Cardiac muscle cell (in vitro differentiated cells and primary cell): Measurements from ENCODE around the gene LRFN4. TPM values are rescaled to one million over a fixed set of nuclear protein-coding genes. Genes with fewer than 3 reads are reported as not detected.

Experiments
- DNase-seq, 2 donors: peaks; one replicate each; pipeline versions ENCODE4 v3.0.0 to v3.0.0-alpha.2; 2010 to 2017; ENCODE audit warnings: low read depth in 1 of 2, low spot score in 1 of 2
- H3K27ac ChIP-seq: fragments of 200-600 bp; sonication (generic); 2 replicates; pipeline ENCODE4 v1.5.1; 2016
- H3K27me3 ChIP-seq: fragments of 200-600 bp; sonication (generic); 2 replicates; pipeline ENCODE4 v1.6.0; 2016; ENCODE audit warnings: control low read depth
- H3K36me3 ChIP-seq: fragments of 200-600 bp; sonication (generic); 2 replicates; pipeline ENCODE4 v1.5.1; 2016; ENCODE audit warnings: control low read depth
- H3K4me1 ChIP-seq: fragments of 200-600 bp; sonication (generic); 2 replicates; pipeline ENCODE4 v1.8.1; 2017; ENCODE audit warnings: low read depth, mild to moderate bottlenecking, mixed run types
- H3K4me3 ChIP-seq: fragments of 200-600 bp; sonication (generic); 2 replicates; pipeline ENCODE4 v1.5.1; 2016; ENCODE audit warnings: mild to moderate bottlenecking
- H3K9me3 ChIP-seq: fragments of 200-600 bp; sonication (generic); 2 replicates; pipeline ENCODE4 v1.5.1; 2017; ENCODE audit warnings: low read depth, mild to moderate bottlenecking, control low read depth
- polyA plus RNA-seq: library from polyadenylated mRNA; unstranded; fragments of >200 nt; fragmentation: Nextera tagmentation; extraction: Ambion mirVana; gene quantifications from 2 replicates; pipeline ENCODE4 v1.2.1, GENCODE V29; 2016
- total RNA-seq: library from RNA; depleted of rRNA; stranded (reverse); fragments of >200 nt; gene quantifications from 2 replicates; pipeline ENCODE4 v1.2.3, GENCODE V29; 2016
- TF ChIP-seq, protein P1 (sequence below): IDR thresholded peaks from 2 replicates; pipeline ENCODE4 v1.5.1; 2012; ENCODE audit warnings: low read depth, mild to moderate bottlenecking, low read length

The LRFN4 gene
- total and polyA plus RNA-seq, 2 experiments from 2014 or later: 41.6 to 50.4 TPM

DNA sequence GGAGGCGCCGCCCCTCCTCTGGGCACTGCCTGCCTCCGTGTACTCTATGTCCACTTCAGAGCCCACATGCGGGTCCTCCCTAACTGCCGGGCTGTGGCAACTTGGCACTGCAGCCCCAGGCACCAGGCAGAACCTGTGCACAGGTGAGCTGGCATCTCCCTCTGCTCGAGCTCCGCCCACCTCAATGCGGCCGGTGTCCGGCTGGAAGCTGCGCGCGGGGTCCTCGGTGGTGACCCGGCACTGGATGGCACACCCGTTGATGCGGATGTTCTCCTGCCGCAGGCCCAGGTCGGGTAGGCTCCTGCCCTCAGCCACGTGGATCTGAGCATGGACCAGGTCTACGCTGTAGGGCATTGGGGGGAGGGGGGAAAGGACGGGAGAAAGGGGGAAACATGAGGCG, 9.1 kb downstream of the LRFN4 start:
- Histone ChIP-seq H3K27ac (no peak overlapping the region), H3K9me3 (no peaks in the 10 kb centered on the region), H3K27me3 (no peaks in the 10 kb centered on the region), H3K4me1 (peaks cover 5% of the 10 kb centered on the region), H3K4me3 (no peak overlapping the region), H3K36me3 (no peaks in the 10 kb centered on the region)
- TF ChIP-seq, protein P1, sequence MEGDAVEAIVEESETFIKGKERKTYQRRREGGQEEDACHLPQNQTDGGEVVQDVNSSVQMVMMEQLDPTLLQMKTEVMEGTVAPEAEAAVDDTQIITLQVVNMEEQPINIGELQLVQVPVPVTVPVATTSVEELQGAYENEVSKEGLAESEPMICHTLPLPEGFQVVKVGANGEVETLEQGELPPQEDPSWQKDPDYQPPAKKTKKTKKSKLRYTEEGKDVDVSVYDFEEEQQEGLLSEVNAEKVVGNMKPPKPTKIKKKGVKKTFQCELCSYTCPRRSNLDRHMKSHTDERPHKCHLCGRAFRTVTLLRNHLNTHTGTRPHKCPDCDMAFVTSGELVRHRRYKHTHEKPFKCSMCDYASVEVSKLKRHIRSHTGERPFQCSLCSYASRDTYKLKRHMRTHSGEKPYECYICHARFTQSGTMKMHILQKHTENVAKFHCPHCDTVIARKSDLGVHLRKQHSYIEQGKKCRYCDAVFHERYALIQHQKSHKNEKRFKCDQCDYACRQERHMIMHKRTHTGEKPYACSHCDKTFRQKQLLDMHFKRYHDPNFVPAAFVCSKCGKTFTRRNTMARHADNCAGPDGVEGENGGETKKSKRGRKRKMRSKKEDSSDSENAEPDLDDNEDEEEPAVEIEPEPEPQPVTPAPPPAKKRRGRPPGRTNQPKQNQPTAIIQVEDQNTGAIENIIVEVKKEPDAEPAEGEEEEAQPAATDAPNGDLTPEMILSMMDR: no peak
- no peak for DNase-seq

DNA sequence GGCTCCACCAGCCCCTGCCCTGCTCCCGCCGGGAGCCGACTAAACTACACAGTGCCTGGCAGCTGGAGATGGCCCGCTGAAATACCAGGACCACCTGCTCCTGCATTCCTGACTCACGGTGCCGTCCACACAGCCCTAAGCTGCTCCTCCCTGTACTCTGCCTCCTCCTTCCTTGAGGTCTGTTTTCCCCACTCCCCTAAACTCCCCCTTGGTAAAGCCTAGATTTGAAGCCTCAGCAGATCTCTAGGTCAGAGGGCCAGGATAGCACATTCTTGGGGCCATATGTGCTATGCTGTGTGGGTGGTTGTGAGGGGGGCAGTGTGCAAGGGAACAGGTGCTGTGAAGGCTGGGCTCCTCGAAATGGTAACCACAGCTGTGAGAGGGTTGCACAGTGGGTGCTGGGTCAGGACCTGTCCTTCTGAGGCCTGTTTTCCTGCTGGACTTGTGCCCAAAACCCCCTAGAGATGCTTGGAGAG, 9.7 kb downstream of the LRFN4 start:
- Histone ChIP-seq H3K27me3 (no peaks in the 10 kb centered on the region), H3K4me1 (peaks cover 5% of the 10 kb centered on the region), H3K36me3 (no peaks in the 10 kb centered on the region), H3K9me3 (no peaks in the 10 kb centered on the region), H3K4me3 (no peak overlapping the region), H3K27ac (no peak overlapping the region)
- no peak for DNase-seq
- TF ChIP-seq, protein P1: no peak

DNA sequence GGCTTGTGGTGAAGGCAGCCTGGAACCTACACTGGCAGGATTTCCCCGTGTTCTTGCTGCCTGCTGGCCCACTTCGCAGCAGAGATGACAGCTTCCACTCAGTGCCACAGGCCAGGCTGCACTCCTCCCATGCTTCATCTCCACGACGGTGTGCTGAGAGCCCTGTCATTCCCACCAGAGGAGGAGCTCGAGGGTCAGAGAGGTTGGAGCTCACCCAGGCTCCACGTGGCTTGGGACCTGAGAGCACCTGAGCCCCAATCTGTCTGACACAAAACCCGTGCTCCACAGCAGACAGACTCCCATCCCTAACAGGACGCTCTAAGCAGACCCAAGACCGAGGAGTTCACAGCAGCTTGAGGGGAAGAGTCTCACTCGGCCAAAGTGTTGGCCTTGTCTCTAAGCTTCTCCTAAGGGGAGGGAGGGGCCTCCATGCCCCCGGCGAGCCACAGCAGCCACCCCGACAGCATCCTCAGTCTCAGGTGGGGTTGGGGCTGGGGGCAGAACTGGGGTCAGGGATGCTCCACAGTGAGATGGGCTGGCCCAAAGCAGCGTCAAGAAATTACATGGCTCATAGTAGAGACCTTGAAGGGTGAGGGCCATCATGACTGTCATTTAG, 10.7 kb downstream of the LRFN4 start:
- Histone ChIP-seq H3K4me1 (peaks cover 5% of the 10 kb centered on the region), H3K9me3 (no peaks in the 10 kb centered on the region), H3K4me3 (no peak overlapping the region), H3K27ac (no peak overlapping the region), H3K27me3 (no peaks in the 10 kb centered on the region), H3K36me3 (no peaks in the 10 kb centered on the region)
- DNase-seq: no peak
- TF ChIP-seq, protein P1: no peak

DNA sequence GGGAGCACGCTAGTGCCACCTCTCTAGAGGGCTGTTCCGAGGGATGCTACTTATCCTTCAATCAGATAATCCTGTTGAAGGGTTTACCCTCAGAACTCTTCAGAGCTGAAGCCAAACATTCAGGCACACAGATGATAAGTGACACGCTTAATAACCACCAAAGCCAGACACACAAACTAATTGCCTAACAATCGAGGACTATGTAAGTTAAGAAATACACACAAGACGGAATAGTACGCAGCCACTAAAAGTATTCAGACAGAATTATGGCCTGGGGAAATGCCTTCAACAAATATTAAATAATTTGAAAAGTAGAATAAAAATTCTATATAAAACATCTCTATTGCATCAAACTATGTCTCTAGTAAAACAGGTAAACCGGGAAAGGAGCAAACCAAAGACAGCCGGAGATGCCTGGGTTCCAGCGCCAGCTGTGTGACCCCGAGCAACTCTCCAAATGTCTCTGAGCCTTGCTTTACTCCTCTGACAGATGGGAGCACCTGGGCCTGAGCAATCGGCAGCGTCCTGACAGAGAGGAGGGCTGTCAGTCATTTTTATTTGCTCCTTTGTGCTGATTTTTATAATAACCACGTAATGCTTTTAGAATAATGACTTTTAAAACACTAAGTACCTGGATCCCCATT, 11.3 kb downstream of the LRFN4 start:
- TF ChIP-seq, protein P1: no peak
- no peaks in the 10 kb centered on the region for H3K27me3 ChIP-seq
- no peak overlapping the region for H3K4me3 ChIP-seq
- no peaks in the 10 kb centered on the region for H3K9me3 ChIP-seq
- H3K27ac ChIP-seq: no peak overlapping the region
- no peaks in the 10 kb centered on the region for H3K36me3 ChIP-seq
- no peak for DNase-seq
- peaks cover 5% of the 10 kb centered on the region for H3K4me1 ChIP-seq

DNA sequence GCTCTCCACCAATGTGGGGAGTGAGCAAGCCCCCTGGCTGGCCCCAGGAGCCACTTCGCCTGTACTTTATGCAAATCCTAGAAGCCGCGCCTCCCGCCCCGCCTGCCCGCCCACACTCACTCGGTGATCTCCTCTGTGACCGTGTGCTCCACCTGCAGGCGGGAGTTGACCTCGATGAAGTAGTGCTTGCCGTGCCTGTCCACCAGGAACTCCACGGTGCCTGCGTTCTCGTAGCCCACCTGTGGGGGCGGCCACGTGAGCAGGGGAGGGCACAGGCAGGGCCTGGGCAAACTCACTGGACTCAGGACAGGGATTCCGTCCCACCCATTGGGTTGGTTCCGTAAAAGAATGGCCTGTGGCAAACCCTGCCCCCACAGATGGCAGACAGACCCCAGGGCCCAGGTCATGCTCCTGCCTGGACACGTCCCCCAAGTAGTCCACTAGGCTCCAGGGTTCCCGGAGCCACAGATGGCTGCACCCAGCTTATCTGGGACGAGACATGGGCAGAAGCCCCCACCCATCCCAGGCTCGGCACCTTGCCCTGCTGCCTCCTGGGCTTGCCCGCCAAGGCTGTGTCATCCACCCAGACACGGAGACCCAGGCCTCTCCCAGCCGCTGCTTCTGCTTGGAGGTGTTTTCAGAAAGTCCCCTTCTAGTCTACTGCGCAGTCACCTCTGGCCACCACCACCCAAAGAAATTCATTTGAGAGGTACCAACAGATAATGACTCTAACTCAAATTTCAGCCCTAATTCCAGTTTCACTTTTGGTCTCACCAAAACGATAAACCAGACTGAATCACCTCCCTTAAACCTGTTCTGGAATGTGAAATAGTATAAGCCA, 12.1 kb downstream of the LRFN4 start:
- no peak overlapping the region for H3K27ac ChIP-seq
- no peaks in the 10 kb centered on the region for H3K27me3 ChIP-seq
- DNase-seq: peak in 1 of 2 donors; percentile 79
- peaks cover 5% of the 10 kb centered on the region for H3K4me1 ChIP-seq
- no peak overlapping the region for H3K4me3 ChIP-seq
- H3K9me3 ChIP-seq: no peaks in the 10 kb centered on the region
- TF ChIP-seq, protein P1: peak; percentile 3
- no peaks in the 10 kb centered on the region for H3K36me3 ChIP-seq
